Measurements from ENCODE around the gene TSPAN14. TPM values are rescaled to one million over a fixed set of nuclear protein-coding genes. Genes with fewer than 3 reads are reported as not detected.

The TSPAN14 gene
- total RNA-seq, 4 donors from 2014 or later = 56.1 to 105 (median 83.1) TPM

GRCh38 chr10:80517416-80518142 is 63.5 kb downstream of the TSPAN14 start:
- TF ChIP-seq, protein P1, sequence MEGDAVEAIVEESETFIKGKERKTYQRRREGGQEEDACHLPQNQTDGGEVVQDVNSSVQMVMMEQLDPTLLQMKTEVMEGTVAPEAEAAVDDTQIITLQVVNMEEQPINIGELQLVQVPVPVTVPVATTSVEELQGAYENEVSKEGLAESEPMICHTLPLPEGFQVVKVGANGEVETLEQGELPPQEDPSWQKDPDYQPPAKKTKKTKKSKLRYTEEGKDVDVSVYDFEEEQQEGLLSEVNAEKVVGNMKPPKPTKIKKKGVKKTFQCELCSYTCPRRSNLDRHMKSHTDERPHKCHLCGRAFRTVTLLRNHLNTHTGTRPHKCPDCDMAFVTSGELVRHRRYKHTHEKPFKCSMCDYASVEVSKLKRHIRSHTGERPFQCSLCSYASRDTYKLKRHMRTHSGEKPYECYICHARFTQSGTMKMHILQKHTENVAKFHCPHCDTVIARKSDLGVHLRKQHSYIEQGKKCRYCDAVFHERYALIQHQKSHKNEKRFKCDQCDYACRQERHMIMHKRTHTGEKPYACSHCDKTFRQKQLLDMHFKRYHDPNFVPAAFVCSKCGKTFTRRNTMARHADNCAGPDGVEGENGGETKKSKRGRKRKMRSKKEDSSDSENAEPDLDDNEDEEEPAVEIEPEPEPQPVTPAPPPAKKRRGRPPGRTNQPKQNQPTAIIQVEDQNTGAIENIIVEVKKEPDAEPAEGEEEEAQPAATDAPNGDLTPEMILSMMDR (IDR thresholded peaks at IDR 0.05; ENCODE audit: low read depth) = no peak

GRCh38 chr10:80518143-80518806 is 64.2 kb downstream of the TSPAN14 start:
- TF ChIP-seq, protein P1 (IDR thresholded peaks at IDR 0.05; ENCODE audit: low read depth) = no peak

DNA sequence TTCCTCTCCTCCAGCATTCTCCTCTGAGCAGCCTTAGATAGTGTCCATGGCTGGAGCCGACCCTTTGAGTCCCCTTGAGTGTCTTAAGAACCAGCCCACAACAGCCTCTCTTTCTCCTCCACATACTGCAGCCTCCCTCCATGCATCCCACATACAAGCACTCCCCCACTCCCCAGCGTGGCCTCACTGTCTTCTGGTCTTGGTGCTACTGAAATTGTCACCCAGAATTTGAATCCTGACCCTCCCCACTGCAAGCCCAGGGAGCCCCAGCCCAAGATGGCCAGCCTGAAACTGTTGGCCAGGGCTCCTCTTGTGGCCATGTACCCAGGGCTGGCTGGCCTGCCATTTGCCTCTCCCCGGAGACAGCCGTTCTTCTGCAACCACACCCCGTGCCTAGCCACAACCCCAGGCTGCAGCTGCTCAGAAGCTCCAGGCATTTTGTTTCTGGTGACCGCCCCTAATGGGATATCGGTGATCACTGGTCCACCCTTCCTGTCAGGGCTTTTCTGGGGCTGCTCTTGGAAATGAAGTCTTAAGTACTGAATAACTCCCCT is 64.8 kb downstream of the TSPAN14 start:
- TF ChIP-seq, protein P1 (IDR thresholded peaks at IDR 0.05; ENCODE audit: low read depth) = no peak

DNA sequence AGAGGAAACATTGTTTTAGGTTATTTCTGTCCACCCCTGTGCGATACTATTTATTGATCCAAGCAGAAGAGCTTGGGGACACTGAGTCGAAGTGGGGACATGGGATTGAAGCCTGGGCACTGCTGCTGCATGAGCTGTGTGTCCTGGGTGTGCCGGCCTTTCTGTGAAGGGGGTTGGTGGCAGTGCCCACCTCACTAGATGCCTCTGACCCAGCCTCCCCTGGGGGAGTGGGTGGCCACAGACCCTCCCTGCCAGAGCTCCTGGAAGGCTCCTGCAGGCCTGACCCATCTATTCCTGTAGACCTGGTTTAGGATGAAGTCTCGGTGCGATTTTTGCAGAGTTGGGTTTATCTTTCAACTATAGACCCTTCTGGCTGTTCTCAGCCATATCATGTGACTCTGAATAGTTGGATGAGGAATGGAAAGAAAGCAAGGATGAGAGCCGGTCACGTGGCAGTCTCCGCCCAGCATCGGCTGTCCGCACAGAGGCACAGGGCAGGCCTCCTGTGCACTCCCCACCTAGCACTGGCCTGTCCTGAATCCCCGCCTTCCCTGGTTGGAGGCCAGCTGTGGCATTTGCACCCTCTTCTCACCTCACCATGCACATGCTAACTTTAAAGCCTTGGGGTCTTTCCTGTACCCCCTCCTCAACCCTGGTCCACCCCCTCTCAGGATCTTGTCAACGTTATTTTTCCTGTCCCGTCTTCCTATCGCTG is 66.0 kb downstream of the TSPAN14 start:
- TF ChIP-seq, protein P1 (IDR thresholded peaks at IDR 0.05; ENCODE audit: low read depth) = no peak

DNA sequence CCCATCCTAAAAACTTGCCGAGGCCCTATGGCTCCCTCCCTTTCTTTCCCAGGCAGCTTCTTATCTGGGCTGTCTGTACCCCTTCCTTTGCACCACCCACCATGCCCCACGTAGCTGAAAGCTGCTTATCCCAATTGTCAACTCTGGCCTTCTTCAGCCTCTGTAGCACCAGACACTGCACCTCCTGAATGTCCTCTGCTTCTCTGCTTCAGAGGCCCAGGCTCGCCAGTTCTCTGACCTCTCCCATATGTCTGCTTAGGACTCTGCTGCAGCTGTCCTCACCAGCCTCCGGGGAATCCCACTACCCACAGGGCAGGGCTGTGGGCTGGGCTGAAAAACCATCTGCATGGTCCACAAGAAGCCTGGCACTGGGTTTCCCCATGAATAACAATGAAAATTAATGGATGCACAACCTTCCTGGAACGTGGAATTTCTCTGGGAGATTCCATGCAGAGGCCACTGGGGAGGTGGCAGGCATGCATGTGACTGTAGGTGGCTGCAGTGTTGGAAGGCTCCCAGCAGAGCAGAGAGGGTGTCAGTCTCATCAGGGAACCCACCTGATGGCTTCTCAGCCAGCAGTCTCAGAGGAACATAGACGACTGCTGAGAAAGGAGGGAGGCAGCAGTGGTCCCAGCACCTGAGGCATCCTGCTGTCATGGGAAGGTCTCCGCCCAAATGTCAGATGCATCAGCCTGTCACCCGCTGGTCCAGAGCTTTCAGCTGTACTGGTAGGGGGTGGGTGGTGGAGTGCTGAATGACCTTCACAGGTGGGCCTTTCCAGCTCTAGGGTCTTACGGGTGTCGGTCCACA is 66.8 kb downstream of the TSPAN14 start:
- TF ChIP-seq, protein P1 (IDR thresholded peaks at IDR 0.05; ENCODE audit: low read depth) = no peak

DNA sequence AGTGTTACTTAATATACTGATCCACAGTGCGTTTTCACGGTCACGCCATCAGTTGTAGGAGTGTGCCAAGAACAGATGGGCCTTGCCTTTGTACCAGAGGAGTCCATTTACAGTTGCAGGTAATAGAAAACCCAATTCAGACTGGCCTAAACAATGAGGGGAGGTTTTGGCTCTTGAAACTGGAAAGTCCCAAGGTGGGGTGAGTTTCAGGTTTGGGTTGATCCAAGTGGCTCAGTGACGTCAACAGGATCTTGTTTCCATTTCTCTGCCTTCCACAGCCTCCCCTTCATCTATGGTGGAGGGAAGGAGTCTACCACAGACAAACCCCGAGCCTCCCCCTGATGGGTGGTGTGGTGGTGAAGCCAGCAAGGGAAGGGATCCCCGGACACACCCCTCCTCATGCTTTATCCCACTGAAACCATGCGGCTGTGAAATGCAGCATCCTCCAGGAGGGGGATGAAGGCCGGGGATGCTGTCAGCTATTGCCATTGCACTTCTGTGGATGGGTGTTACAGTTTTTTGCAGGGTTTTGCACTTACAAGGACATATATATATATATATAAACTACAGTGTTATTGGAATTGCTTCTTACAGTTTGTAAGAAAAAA is 68.8 kb downstream of the TSPAN14 start:
- TF ChIP-seq, protein P1 (IDR thresholded peaks at IDR 0.05; ENCODE audit: low read depth) = no peak

Measured in subcutaneous adipose tissue (tissue), 4 donors.